ENCODE results near the gene MAP3K14. TPM values are rescaled to one million over a fixed set of nuclear protein-coding genes. Genes with fewer than 3 reads are reported as not detected.
A peak's percentile ranks its signal among the peaks of the same experiment; 100 is the strongest.

The MAP3K14 gene
- total RNA-seq, 2 donors from 2014 or later, result 8.2 to 10.6 TPM

- no peak for TF ChIP-seq CTCF (IDR thresholded peaks at IDR 0.05)
Measured at GRCh38 chr17:45341533-45342158, 24.8 kb upstream of the MAP3K14 start.

GRCh38 chr17:45339646-45340605 is 23.1 kb upstream of the MAP3K14 start:
- no peaks in the 10 kb centered on the region for H3K9me3 ChIP-seq
- no peak overlapping the region for H3K27ac ChIP-seq
- H3K4me3 ChIP-seq, result no peak overlapping the region
- no peak for DNase-seq (ENCODE audit: low spot score)
- no peaks in the 10 kb centered on the region for H3K36me3 ChIP-seq
- H3K27me3 ChIP-seq, result no peaks in the 10 kb centered on the region
- peaks cover 0 to 29% of the 10 kb centered on the region in 2 donors for H3K4me1 ChIP-seq
- no peak for TF ChIP-seq CTCF (IDR thresholded peaks at IDR 0.05)

More at GRCh38 chr17:45341533-45342158, 24.8 kb upstream of the MAP3K14 start:
- no peaks in the 10 kb centered on the region for H3K27me3 ChIP-seq
- peaks cover 0 to 37% of the 10 kb centered on the region in 2 donors for H3K4me1 ChIP-seq
- peak overlapping the region; percentile 17 to 42 for H3K27ac ChIP-seq
- peak; percentile 74 for DNase-seq (ENCODE audit: low spot score)
- no peak overlapping the region for H3K4me3 ChIP-seq
- H3K36me3 ChIP-seq, result no peaks in the 10 kb centered on the region
- H3K9me3 ChIP-seq, result no peaks in the 10 kb centered on the region

GRCh38 chr17:45338996-45339535 is 22.2 kb upstream of the MAP3K14 start:
- H3K4me1 ChIP-seq, result peaks cover 0 to 29% of the 10 kb centered on the region in 2 donors
- H3K36me3 ChIP-seq, result no peaks in the 10 kb centered on the region
- no peak overlapping the region for H3K4me3 ChIP-seq
- H3K27ac ChIP-seq, result peak overlapping the region in 1 of 2 donors; percentile 65
- no peaks in the 10 kb centered on the region for H3K9me3 ChIP-seq
- H3K27me3 ChIP-seq, result no peaks in the 10 kb centered on the region
- no peak for TF ChIP-seq CTCF (IDR thresholded peaks at IDR 0.05)
- no peak for DNase-seq (ENCODE audit: low spot score)

- H3K36me3 ChIP-seq, result no peaks in the 10 kb centered on the region
- H3K9me3 ChIP-seq, result no peaks in the 10 kb centered on the region
- no peak overlapping the region for H3K4me3 ChIP-seq
- H3K27me3 ChIP-seq, result no peaks in the 10 kb centered on the region
- H3K4me1 ChIP-seq, result peaks cover 0 to 33% of the 10 kb centered on the region in 2 donors
- TF ChIP-seq CTCF (IDR thresholded peaks at IDR 0.05), result no peak
- H3K27ac ChIP-seq, result peak overlapping the region; percentile 65 to 70
- DNase-seq (ENCODE audit: low spot score), result peak; percentile 77
Measured at GRCh38 chr17:45338023-45338781, 21.4 kb upstream of the MAP3K14 start.

- Histone ChIP-seq H3K36me3 (no peaks in the 10 kb centered on the region), H3K27ac (no peak overlapping the region), H3K27me3 (no peaks in the 10 kb centered on the region), H3K9me3 (no peaks in the 10 kb centered on the region), H3K4me3 (no peak overlapping the region), H3K4me1 (peaks cover 0 to 33% of the 10 kb centered on the region in 2 donors)
- DNase-seq (ENCODE audit: low spot score), result peak; percentile 43
- TF ChIP-seq CTCF (IDR thresholded peaks at IDR 0.05), result no peak
Measured at GRCh38 chr17:45336390-45337182, 19.8 kb upstream of the MAP3K14 start.
